DND-41 (cell line): ENCODE results near the gene PID1.

ENCODE experiments used
- CTCF ChIP-seq: IDR thresholded peaks from 2 replicates; pipeline ENCODE4 v1.5.1; 2012; ENCODE audit warnings: borderline replicate concordance, low read length, moderate library complexity, mild to moderate bottlenecking; ENCODE audit not compliant: poor library complexity, severe bottlenecking; ENCODE audit errors: extremely low read depth
- EZH2 ChIP-seq: IDR thresholded peaks from 3 replicates; pipeline ENCODE4 v1.6.1; 2012; ENCODE audit warnings: borderline replicate concordance, low read depth, mild to moderate bottlenecking, moderate library complexity, low read length, inconsistent platforms; ENCODE audit not compliant: severe bottlenecking

DNA sequence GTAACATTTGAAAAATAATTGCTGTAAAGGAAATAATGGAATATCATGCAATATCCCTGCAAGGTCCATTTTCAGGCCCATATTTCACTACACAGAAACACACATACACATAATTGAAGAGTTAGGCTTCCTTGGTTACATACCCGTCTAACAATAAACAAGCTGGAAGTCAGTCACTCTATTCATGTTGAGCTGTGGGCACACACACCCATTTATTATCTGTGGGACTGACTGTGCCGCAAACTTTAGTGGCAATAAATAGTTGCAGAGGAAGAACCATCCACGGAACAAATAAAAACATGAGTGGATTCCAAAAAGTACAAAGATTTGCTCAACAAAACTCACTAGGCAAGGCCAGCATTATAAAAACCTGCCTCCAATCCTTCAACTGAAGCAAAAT lies 24.8 kb downstream of the PID1 start:
- no peak for TF ChIP-seq CTCF
- TF ChIP-seq EZH2, result no peak
